Aorta (tissue), 5 donors: ENCODE measurements around the gene SNX3. TPM values are rescaled to one million over a fixed set of nuclear protein-coding genes. Genes with fewer than 3 reads are reported as not detected.

Experiments
- ATAC-seq: fragments of 200-7000 bp; cut with Tn5 transposase; one replicate; pipeline ENCODE4 v1.9.1; 2022; ENCODE audit warnings: moderate library complexity; ENCODE audit not compliant: low FRiP score
- DNase-seq, 2 donors: peaks; one replicate each; pipeline ENCODE4 v3.0.0-alpha.2; 2020
- H3K27ac ChIP-seq, 2 donors: one replicate each; pipeline ENCODE4 v1.5.1; 2013; ENCODE audit warnings: low read length in 2 of 2, mild to moderate bottlenecking in 2 of 2, moderate library complexity in 2 of 2, control low read depth in 1 of 2, inconsistent platforms in 1 of 2, low read depth in 1 of 2
- H3K27me3 ChIP-seq, 2 donors: one replicate each; pipeline ENCODE4 v1.6.1; 2013; ENCODE audit warnings: control low read depth in 1 of 2, low read length in 1 of 2, mild to moderate bottlenecking in 1 of 2, moderate library complexity in 1 of 2; ENCODE audit not compliant: insufficient read depth in 2 of 2, control insufficient read depth in 1 of 2
- H3K36me3 ChIP-seq, 2 donors: one replicate each; pipeline ENCODE4 v1.6.1; 2013; ENCODE audit warnings: control low read depth in 1 of 2, low read length in 1 of 2, mild to moderate bottlenecking in 1 of 2; ENCODE audit not compliant: insufficient read depth in 2 of 2, control insufficient read depth in 1 of 2
- H3K4me1 ChIP-seq, 2 donors: one replicate each; pipeline ENCODE4 v1.6.1; 2013; ENCODE audit warnings: low read length in 2 of 2, control low read depth in 1 of 2, mild to moderate bottlenecking in 1 of 2, moderate library complexity in 1 of 2; ENCODE audit not compliant: insufficient read depth in 2 of 2, control insufficient read depth in 1 of 2
- H3K4me3 ChIP-seq, 2 donors: one replicate each; pipeline ENCODE4 v1.5.1; 2013; ENCODE audit warnings: low read length in 2 of 2, control low read depth in 1 of 2, mild to moderate bottlenecking in 1 of 2
- H3K9me3 ChIP-seq: one replicate; pipeline ENCODE4 v1.6.1; 2013; ENCODE audit warnings: mild to moderate bottlenecking, low read length; ENCODE audit not compliant: control insufficient read depth
- WGBS, 2 donors: extraction: QIAGEN DNeasy Blood & Tissue Kit; methylation state at CpG; one replicate each; pipeline ENCODE4 v1.1.7; 2013; 5-methylcytosine and 5-hydroxymethylcytosine counted together
- intact Hi-C, 2 donors: fragments of 100-400 bp; cut with DNase I; formaldehyde crosslinking; loops; one replicate each; pipeline versions ENCODE4 v1.14.2 to v1.15.0; 2022
- polyA plus RNA-seq, 2 donors: library from polyadenylated mRNA; stranded (reverse); fragments of 200-250 nt; gene quantifications; one replicate each; pipeline ENCODE4 v1.2.3, GENCODE V29; 2013
- total RNA-seq, 2 donors: library from RNA; stranded (reverse); fragmentation: NEBNext Ultra II Directional; extraction: Animal tissue kit (Norgen Biotek cat#: 25700); gene quantifications; one replicate each; pipeline ENCODE4 v1.2.1, GENCODE V29; 2021
- donor health status: healthy with polysubstance abuse.
- donor health status: Bipolar disorder and iron deficiency.
- donor health status: DM: no; HTN: no; CAD: no.
- donor health status: DM: no; HTN: no; CAD: no.
- donor health status: DM: yes; HTN: yes; CAD: no.

Gene SNX3
- total and polyA plus RNA-seq, 4 donors = 148 to 328 (median 190) TPM

GRCh38 chr6:108187519-108187918 lies 73.3 kb downstream of the SNX3 start:
- WGBS, 2 donors = 85 to 89% methylated on average over 9 of the region's 9 CpGs
- no peak for DNase-seq
- H3K36me3 ChIP-seq = no peaks in the 10 kb centered on the region
- intact Hi-C loops = no loop called here
- no peak for ATAC-seq
- no peaks in the 10 kb centered on the region for H3K9me3 ChIP-seq
- no peaks in the 10 kb centered on the region for H3K4me1 ChIP-seq
- no peaks in the 10 kb centered on the region for H3K27me3 ChIP-seq
- H3K4me3 ChIP-seq = no peak overlapping the region
- H3K27ac ChIP-seq = no peak overlapping the region

- Histone ChIP-seq H3K27me3 (no peaks in the 10 kb centered on the region), H3K4me3 (no peak overlapping the region), H3K4me1 (no peaks in the 10 kb centered on the region), H3K9me3 (no peaks in the 10 kb centered on the region), H3K36me3 (no peaks in the 10 kb centered on the region), H3K27ac (no peak overlapping the region)
- DNase-seq = no peak
- intact Hi-C loops = no loop called here
- ATAC-seq = no peak
- 71 to 78% methylated on average over 2 of the region's 2 CpGs for WGBS, 2 donors
Observed at GRCh38 chr6:108186226-108186625, 74.6 kb downstream of the SNX3 start.

- Histone ChIP-seq H3K4me1 (no peaks in the 10 kb centered on the region), H3K27ac (no peak overlapping the region), H3K4me3 (no peak overlapping the region), H3K27me3 (peaks cover 0 to 2% of the 10 kb centered on the region in 2 donors), H3K36me3 (no peaks in the 10 kb centered on the region), H3K9me3 (no peaks in the 10 kb centered on the region)
- ATAC-seq (no peak), DNase-seq (no peak)
- intact Hi-C loops = no loop called here
- 52 to 54% methylated on average over 6 of the region's 6 CpGs for WGBS, 2 donors
Observed at GRCh38 chr6:108180776-108181175, 80.1 kb downstream of the SNX3 start.

GRCh38 chr6:108180266-108180665 lies 80.6 kb downstream of the SNX3 start:
- intact Hi-C loops = no loop called here
- WGBS, 2 donors = 25 to 33% methylated on average over 1 of the region's 1 CpG
- no peak overlapping the region for H3K27ac ChIP-seq

GRCh38 chr6:108179741-108180140 lies 81.1 kb downstream of the SNX3 start:
- DNase-seq (no peak), ATAC-seq (no peak)
- Histone ChIP-seq H3K27ac (no peak overlapping the region), H3K36me3 (no peaks in the 10 kb centered on the region), H3K9me3 (no peaks in the 10 kb centered on the region), H3K4me3 (no peak overlapping the region), H3K4me1 (no peaks in the 10 kb centered on the region), H3K27me3 (peaks cover 0 to 2% of the 10 kb centered on the region in 2 donors)
- intact Hi-C loops = no loop called here
- WGBS, 2 donors = 18 to 21% methylated on average over 4 of the region's 4 CpGs

More at GRCh38 chr6:108180266-108180665, 80.6 kb downstream of the SNX3 start:
- Histone ChIP-seq H3K27me3 (peaks cover 0 to 2% of the 10 kb centered on the region in 2 donors), H3K9me3 (no peaks in the 10 kb centered on the region), H3K4me1 (no peaks in the 10 kb centered on the region), H3K4me3 (no peak overlapping the region), H3K36me3 (no peaks in the 10 kb centered on the region)
- DNase-seq (no peak), ATAC-seq (no peak)

DNA sequence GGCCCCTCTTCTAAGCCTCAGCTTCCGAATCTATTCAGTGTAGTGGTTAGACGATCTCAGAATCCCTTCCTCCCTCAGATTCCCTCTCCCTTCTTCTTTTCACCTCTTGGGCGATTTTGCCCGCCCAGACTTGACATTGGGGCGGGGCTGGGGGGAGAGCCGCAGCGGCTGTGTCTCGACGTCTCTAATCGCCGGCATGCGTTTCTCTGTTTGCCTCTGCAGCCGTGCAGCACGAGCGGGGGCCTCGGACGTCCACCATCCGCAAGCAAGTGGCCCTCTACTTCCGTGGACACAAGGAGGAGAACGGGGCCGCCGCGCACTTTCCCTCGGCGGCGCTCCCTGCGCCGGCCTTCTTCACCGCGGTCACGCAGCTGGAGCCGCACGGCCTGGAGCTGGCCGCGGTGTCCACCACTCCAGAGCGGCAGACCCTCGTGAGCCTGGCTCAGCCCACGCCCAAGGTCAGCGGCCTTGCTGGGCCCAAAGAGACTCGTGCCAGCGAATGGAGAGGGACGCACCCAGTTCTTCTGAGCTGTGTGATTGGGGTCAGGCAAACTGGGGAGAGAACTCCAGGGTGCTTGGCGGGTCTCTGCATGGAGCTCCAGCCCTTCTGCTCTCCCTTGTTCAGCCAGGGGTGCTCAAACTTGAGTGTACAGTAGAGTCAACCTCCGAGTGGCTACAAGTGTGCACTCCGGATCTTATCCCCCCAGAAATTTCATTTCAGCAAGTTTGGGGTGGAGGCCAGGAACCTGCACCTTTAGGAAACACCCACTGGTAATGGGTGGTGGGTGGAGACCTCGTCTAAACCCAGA lies 84.4 kb downstream of the SNX3 start:
- H3K4me1 ChIP-seq = no peaks in the 10 kb centered on the region
- DNase-seq (no peak), ATAC-seq (no peak)
- peaks cover 2% of the 10 kb centered on the region for H3K9me3 ChIP-seq
- no peak overlapping the region for H3K4me3 ChIP-seq
- H3K27ac ChIP-seq = no peak overlapping the region
- peaks cover 0 to 4% of the 10 kb centered on the region in 2 donors for H3K27me3 ChIP-seq
- H3K36me3 ChIP-seq = no peaks in the 10 kb centered on the region
- intact Hi-C loops = no loop called here
- 9 to 12% methylated on average over 46 of the region's 46 CpGs for WGBS, 2 donors

GRCh38 chr6:108175592-108176279 lies 85.1 kb downstream of the SNX3 start:
- intact Hi-C loops = no loop called here
- Histone ChIP-seq H3K4me3 (no peak overlapping the region), H3K4me1 (no peaks in the 10 kb centered on the region), H3K27ac (no peak overlapping the region), H3K27me3 (peaks cover 0 to 3% of the 10 kb centered on the region in 2 donors), H3K36me3 (no peaks in the 10 kb centered on the region), H3K9me3 (peaks cover 2% of the 10 kb centered on the region)
- DNase-seq = no peak
- WGBS, 2 donors = 3% methylated on average over 38 of the region's 38 CpGs
- no peak for ATAC-seq

- WGBS, 2 donors = 6 to 10% methylated on average over 22 of the region's 22 CpGs
- DNase-seq = no peak
- intact Hi-C loops = no loop called here
- peaks cover 0 to 3% of the 10 kb centered on the region in 2 donors for H3K27me3 ChIP-seq
- ATAC-seq = no peak
- no peaks in the 10 kb centered on the region for H3K36me3 ChIP-seq
- no peak overlapping the region for H3K4me3 ChIP-seq
- no peaks in the 10 kb centered on the region for H3K4me1 ChIP-seq
- H3K27ac ChIP-seq = no peak overlapping the region
- peaks cover 2% of the 10 kb centered on the region for H3K9me3 ChIP-seq
Observed at GRCh38 chr6:108175176-108175591, 85.7 kb downstream of the SNX3 start.
